ENCODE results near the gene MAP4K2.

- TF ChIP-seq CTCF (IDR thresholded peaks at IDR 0.05; ENCODE audit: borderline replicate concordance, extremely low read depth, low read length, poor library complexity, severe bottlenecking) (peak; percentile 26), EZH2 (IDR thresholded peaks at IDR 0.05; ENCODE audit: borderline replicate concordance, low read depth, low read length, severe bottlenecking) (no peak)
These were observed 24.3 kb downstream of the MAP4K2 start, which contains the start of gene SF1 for GRCh38 chr11:64778473-64779298.
